Right cardiac atrium (tissue), 5 donors: ENCODE data around the gene EEFSEC. TPM values are rescaled to one million over a fixed set of nuclear protein-coding genes. Genes with fewer than 3 reads are reported as not detected.

ENCODE experiments used
- ATAC-seq, 2 donors: fragments of 200-7000 bp; cut with Tn5 transposase; one replicate each; pipeline versions ENCODE4 v1.8.0 to v1.9.1; 2020; ENCODE audit warnings: moderate library complexity in 2 of 2, mild to moderate bottlenecking in 1 of 2
- DNase-seq, 3 donors: peaks; one replicate each; pipeline ENCODE4 v3.0.0-alpha.2; 2020
- H3K27ac ChIP-seq: one replicate; pipeline ENCODE4 v1.5.1; 2013; ENCODE audit warnings: mild to moderate bottlenecking, low read length, control low read depth, moderate library complexity
- H3K27me3 ChIP-seq: one replicate; pipeline ENCODE4 v1.6.1; 2013; ENCODE audit not compliant: control insufficient read depth, insufficient read depth
- H3K4me1 ChIP-seq: one replicate; pipeline ENCODE4 v1.6.1; 2013; ENCODE audit warnings: low read length; ENCODE audit not compliant: control insufficient read depth, insufficient read depth
- H3K4me3 ChIP-seq: one replicate; pipeline ENCODE4 v1.5.1; 2013; ENCODE audit warnings: low read length, control low read depth
- H3K9me3 ChIP-seq: one replicate; pipeline ENCODE4 v1.6.1; 2013; ENCODE audit warnings: low read length; ENCODE audit not compliant: control insufficient read depth
- WGBS: extraction: QIAGEN DNeasy Blood & Tissue Kit; methylation state at CpG from one replicate; pipeline ENCODE4 v1.1.7; 2013; 5-methylcytosine and 5-hydroxymethylcytosine counted together
- intact Hi-C, 4 donors: fragments of 100-400 bp; cut with DNase I; formaldehyde crosslinking; loops; one replicate each; pipeline versions ENCODE4 v1.11.0 to v1.14.0; 2022 to 2023
- polyA plus RNA-seq: library from polyadenylated mRNA; stranded (reverse); fragments of 200-250 nt; gene quantifications from one replicate; pipeline ENCODE4 v1.2.3, GENCODE V29; 2013
- total RNA-seq, 4 donors: library from RNA; stranded (reverse); fragmentation: NEBNext Ultra II Directional; extraction: Animal tissue kit (Norgen Biotek cat#: 25700); gene quantifications; one replicate each; pipeline ENCODE4 v1.2.1, GENCODE V29; 2021
- donor health status: healthy with polysubstance abuse.
- donor health status: DM: no; HTN: yes; CAD: no.
- donor health status: DM: no; HTN: no; CAD: no.
- donor health status: DM: no; HTN: yes; CAD: no; lungs with severe emphysema.
- donor health status: DM: yes; HTN: yes; CAD: no.

Gene EEFSEC
- total and polyA plus RNA-seq, 5 donors = 14.7 to 17.6 (median 15.6) TPM

DNA sequence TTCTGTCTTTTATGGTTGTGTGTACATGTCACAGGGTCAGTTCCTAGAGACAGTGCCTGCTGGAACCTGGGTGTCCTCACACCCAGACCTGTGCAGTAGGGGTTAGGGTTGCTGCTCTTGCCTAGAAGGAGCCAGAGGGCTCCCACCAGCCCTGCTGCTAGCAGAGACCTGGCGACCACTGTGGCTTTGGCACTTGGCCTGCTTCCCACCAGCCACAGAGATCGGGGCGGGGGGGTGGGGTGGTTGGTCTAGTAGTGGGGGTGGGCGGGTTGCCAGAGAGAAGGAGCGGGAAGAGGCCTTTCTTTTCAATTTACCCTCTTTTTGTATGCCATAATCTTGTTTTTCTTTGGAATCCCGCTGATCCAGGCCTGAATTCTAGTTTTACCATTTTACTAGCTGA is 29.4 kb downstream of the EEFSEC start:
- ATAC-seq = no peak

DNA sequence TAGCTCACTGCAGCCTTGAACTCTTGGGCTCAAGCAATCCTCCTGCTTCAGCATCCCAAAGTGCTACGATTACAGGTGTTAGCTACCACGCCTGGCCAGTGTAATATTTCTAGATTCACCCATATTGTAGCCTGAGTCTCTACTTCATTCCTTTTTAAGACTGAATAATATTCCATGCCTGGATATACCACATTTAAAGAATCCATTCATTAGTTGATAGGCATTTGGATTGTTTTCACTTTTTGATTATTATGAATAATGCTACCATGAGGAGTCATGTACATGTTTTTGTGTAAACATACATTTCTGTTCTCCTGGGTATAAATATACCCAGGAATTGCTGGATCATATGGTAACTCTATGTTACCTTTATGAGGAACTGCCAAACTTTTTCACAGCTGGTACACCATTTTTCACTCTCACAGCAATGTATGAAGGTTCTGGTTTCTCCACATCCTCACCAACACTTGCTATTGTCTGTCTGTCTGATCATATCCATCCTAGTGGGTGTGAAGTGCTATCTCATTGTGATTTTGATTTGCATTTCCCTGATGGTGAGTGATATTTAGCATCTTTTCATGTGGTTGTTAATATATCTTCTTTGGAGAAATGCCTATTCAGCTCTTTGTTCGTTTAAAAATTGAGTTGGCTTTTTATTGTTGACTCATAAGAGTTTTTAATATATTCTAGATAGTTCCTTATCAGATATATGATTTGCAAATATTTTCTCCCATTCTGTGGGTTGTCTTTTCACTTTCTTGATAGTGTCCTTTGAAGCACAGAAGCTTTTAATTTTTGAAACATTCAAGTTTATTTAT is 32.6 kb downstream of the EEFSEC start:
- Histone ChIP-seq H3K27me3 (no peaks in the 10 kb centered on the region), H3K9me3 (no peaks in the 10 kb centered on the region), H3K27ac (no peak overlapping the region), H3K4me1 (no peaks in the 10 kb centered on the region), H3K4me3 (no peak overlapping the region)
- 90% methylated on average over 3 of the region's 3 CpGs for WGBS
- ATAC-seq (no peak), DNase-seq (no peak)
- intact Hi-C loops = no loop called here

More for the DNA sequence above, 29.4 kb downstream of the EEFSEC start:
- H3K27ac ChIP-seq = no peak overlapping the region
- 68% methylated on average over 6 of the region's 6 CpGs for WGBS
- H3K27me3 ChIP-seq = no peaks in the 10 kb centered on the region
- intact Hi-C loops = no loop called here
- peaks cover 2% of the 10 kb centered on the region for H3K4me1 ChIP-seq
- DNase-seq = no peak
- no peak overlapping the region for H3K4me3 ChIP-seq
- H3K9me3 ChIP-seq = no peaks in the 10 kb centered on the region

DNA sequence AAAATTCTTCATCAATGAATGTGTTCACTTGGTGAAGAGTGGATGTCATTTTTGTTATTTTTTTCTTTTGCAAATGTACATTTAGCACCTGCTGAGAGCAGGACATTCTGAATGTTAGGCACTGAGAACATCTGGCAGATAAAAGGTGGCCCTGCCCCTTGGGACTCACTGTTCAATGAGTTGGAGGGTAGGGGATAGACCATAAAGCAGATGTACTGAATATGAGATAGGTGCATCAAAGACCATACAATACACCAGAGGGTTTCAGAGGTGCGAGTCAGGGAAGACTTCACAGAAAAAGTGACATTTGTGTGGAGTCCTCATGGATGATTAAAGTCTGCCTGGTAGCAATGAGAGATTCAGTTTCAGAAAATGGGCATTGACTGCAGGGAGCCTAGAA is 34.2 kb downstream of the EEFSEC start:
- Histone ChIP-seq H3K27ac (no peak overlapping the region), H3K4me3 (no peak overlapping the region), H3K4me1 (no peaks in the 10 kb centered on the region), H3K9me3 (no peaks in the 10 kb centered on the region), H3K27me3 (no peaks in the 10 kb centered on the region)
- intact Hi-C loops = no loop called here
- 98% methylated on average over 1 of the region's 1 CpG for WGBS
- no peak for DNase-seq
- ATAC-seq = no peak

DNA sequence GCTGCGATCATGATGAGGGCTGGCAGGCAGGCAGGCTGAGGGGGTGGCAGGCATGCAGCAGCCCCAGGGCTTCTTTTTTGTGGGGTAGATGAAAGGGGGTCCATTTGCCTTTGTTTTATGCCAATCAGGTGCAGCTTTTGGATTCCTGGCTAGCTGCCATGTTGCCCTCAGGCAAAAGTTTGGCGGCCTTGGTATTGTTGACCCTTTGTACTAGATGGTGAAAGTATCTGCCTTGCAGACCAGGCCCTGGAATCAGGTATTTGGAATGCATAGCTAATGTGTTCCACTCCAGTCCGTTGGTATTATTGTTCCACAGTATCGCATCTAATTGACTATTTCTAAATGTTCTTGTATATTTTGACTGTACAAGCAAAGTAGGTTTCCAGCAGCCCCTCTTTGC is 35.0 kb downstream of the EEFSEC start:
- intact Hi-C loops = no loop called here
- Histone ChIP-seq H3K9me3 (no peaks in the 10 kb centered on the region), H3K27ac (no peak overlapping the region), H3K27me3 (no peaks in the 10 kb centered on the region), H3K4me3 (no peak overlapping the region), H3K4me1 (no peaks in the 10 kb centered on the region)
- ATAC-seq = no peak
- 88% methylated on average over 4 of the region's 4 CpGs for WGBS
- no peak for DNase-seq

DNA sequence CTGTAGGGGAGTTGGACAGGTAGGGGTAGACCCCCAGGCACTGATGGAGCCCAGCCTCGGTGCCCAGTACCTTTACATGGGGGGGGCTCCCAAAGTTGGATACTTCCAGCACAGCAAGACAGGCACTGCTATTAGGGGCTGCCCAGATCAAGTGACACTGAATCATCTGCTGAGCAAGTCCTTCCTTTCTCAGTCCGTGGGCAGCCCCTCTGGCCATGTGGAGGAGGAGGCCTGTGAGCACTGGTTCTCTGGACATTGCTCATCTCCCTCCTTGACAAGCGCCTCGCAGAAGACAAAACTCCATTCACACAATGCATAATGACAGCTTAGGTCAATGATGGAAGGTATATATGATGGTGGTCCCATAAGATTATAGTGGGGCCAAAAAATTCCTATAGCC is 35.7 kb downstream of the EEFSEC start:
- H3K9me3 ChIP-seq = no peaks in the 10 kb centered on the region
- no peak overlapping the region for H3K27ac ChIP-seq
- intact Hi-C loops = no loop called here
- H3K4me3 ChIP-seq = no peak overlapping the region
- peaks cover 2% of the 10 kb centered on the region for H3K4me1 ChIP-seq
- 93% methylated on average over 4 of the region's 4 CpGs for WGBS
- DNase-seq (no peak), ATAC-seq (no peak)
- H3K27me3 ChIP-seq = no peaks in the 10 kb centered on the region

DNA sequence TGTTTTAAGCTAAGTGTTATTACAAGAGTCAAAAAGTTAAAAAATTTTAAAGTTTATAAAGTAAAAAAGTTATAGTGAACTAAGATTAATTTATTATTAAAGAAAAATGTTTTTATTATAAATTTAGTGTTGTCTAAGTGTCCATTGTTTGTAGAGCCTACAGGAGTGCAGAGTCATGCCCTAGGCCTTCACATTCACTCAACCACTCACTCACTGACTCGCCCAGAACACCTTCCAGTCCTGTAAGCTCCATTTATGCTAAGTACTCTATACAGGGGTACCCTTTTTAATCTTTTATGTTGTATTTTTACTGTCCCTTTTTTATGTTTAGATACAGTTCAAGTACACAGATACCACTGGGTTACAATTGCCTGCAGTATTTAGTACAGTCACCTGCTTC is 37.2 kb downstream of the EEFSEC start:
- no peak overlapping the region for H3K27ac ChIP-seq
- intact Hi-C loops = no loop called here
- H3K4me3 ChIP-seq = no peak overlapping the region
- no peaks in the 10 kb centered on the region for H3K9me3 ChIP-seq
- no peak for ATAC-seq
- peaks cover 4% of the 10 kb centered on the region for H3K4me1 ChIP-seq
- WGBS = 38% methylated on average over 1 of the region's 1 CpG
- H3K27me3 ChIP-seq = no peaks in the 10 kb centered on the region
- no peak for DNase-seq

DNA sequence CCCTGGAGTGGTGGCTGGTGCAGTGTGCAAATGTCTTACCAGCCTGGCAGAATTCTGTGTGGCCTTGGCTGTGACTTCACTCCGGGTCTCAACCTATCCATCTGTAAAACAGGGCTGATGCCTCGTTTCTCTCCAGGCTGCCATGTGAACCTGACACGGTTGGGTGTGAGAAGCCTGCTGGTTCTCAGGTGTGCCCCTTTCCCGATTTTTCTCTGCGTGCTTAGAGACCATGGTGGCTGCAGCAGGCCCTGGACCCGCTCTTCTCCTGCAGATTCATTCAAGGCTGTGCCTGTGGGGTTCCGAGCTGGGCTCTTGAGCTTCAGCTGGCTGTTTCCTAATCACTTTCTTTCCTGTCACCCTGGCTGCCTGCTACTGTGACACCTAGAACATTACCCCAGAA is 38.9 kb downstream of the EEFSEC start:
- peaks cover 4% of the 10 kb centered on the region for H3K4me1 ChIP-seq
- WGBS = 92% methylated on average over 7 of the region's 7 CpGs
- H3K9me3 ChIP-seq = no peaks in the 10 kb centered on the region
- H3K27me3 ChIP-seq = no peaks in the 10 kb centered on the region
- DNase-seq (no peak), ATAC-seq (no peak)
- no peak overlapping the region for H3K4me3 ChIP-seq
- H3K27ac ChIP-seq = no peak overlapping the region
- intact Hi-C loops = no loop called here

DNA sequence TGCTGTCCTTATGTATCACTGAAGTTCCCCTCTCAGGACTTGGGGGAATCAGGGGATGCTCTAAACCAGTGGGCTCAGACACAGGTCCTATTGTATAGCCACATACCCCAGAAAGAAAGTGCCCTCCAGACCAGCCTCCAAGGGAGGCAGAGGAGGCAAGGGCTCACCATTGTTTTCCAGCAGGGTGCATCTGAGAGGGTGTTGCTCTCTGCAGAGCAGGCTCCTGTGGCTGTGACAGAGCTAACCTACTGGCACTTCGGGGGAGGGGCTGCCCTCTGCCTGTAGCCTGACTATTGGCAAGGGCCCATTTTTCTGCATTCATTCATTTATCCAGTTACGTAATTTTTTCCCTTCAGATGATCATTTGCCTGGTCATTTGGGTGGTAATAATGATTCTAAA is 39.9 kb downstream of the EEFSEC start:
- H3K4me3 ChIP-seq = no peak overlapping the region
- intact Hi-C loops = no loop called here
- no peaks in the 10 kb centered on the region for H3K27me3 ChIP-seq
- ATAC-seq (no peak), DNase-seq (no peak)
- H3K9me3 ChIP-seq = no peaks in the 10 kb centered on the region
- no peak overlapping the region for H3K27ac ChIP-seq
- H3K4me1 ChIP-seq = peaks cover 4% of the 10 kb centered on the region
- 92% methylated on average over 2 of the region's 2 CpGs for WGBS

DNA sequence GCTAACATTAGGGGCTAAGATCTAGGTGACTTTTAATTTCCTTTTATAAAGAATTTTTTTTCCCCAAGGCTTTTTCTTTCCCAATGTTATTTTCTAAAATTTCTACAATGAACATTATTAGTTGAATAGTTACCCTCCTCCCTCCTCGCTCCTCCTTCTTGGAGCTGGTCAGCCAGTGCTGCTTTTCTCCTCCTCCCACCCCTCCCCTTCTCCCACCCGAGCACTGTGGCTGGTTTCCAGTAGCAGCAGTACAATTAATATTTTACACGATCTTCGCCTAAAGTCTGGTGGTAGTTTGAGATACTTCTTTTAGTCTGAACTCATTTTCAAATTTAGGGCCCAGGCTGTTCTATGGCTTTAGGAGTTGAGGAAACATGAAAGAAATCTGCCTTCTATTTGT is 41.6 kb downstream of the EEFSEC start:
- H3K27me3 ChIP-seq = no peaks in the 10 kb centered on the region
- intact Hi-C loops = no loop called here
- H3K27ac ChIP-seq = no peak overlapping the region
- H3K4me3 ChIP-seq = no peak overlapping the region
- WGBS = 33% methylated on average over 4 of the region's 4 CpGs
- no peaks in the 10 kb centered on the region for H3K9me3 ChIP-seq
- ATAC-seq (peak; percentile 73 to 90), DNase-seq (peak; percentile 48 to 80 (median 79))
- H3K4me1 ChIP-seq = peaks cover 4% of the 10 kb centered on the region

DNA sequence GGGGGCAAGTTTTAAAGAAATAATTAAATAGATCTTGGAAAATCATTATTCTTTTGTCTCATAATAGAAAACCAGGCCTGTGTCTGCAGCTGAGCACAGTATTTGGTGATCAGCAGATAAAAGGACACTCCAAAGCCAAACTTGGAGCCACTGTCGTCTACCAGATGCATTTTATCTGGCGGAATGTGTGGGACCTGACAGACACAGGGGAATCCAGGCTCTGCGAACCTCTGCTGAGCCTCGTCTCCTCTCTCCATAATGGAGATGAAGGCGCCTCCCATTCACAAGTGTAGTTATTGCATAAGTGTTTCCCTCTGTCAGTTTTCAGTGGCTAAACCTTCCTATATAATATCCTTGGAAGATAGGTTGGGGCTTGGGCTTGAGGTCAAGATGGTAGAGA is 42.1 kb downstream of the EEFSEC start:
- Histone ChIP-seq H3K27ac (peak overlapping the region; percentile 73), H3K9me3 (no peaks in the 10 kb centered on the region), H3K27me3 (no peaks in the 10 kb centered on the region), H3K4me1 (peaks cover 4% of the 10 kb centered on the region), H3K4me3 (no peak overlapping the region)
- ATAC-seq (peak; percentile 48 to 56), DNase-seq (peak in 1 of 3 donors; percentile 55)
- intact Hi-C loops = no loop called here
- 39% methylated on average over 5 of the region's 5 CpGs for WGBS

DNA sequence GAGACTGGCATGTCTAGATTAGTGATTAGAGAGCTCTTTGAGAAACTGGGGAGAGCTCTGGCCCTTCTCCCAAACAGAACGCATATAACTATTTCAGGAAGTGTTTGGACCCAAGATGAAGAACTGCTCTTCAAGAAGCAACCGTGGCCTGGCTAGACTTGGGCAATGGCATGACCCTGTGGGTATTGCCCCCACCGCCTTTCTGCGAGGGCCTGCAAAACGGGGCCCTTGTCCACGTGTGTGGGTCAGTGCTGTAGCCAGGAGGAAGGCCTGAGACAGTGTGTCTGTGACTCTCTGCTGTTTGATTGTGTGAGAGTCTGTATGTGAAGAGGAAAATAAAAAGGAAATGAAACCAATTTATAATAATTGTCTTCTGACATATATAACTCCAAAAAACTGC is 42.5 kb downstream of the EEFSEC start:
- ATAC-seq = peak; percentile 31 to 45
- Histone ChIP-seq H3K27me3 (no peaks in the 10 kb centered on the region), H3K9me3 (no peaks in the 10 kb centered on the region), H3K27ac (peak overlapping the region; percentile 47), H3K4me1 (peaks cover 4% of the 10 kb centered on the region), H3K4me3 (no peak overlapping the region)
- intact Hi-C loops = no loop called here
- peak in 1 of 3 donors; percentile 61 for DNase-seq
- WGBS = 45% methylated on average over 6 of the region's 6 CpGs

DNA sequence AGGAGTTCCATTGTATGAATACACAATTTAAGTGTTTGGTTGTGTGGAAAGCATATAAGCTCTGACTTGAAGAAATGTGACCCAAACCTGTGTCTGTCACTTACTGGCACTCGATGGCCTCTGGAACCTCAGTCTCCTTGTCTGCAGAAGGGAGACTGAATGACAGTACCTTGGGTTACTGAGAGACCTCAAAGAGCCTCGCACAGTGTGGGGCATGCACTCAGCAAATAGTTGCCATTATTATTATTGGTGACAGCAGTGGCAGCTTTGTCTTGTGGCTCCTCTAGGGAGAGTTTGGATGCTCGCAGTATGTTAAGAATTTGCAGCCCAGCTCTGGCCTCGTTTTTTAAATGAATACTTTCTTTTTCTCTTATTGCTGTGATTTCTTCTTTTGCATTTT is 43.4 kb downstream of the EEFSEC start:
- intact Hi-C loops = no loop called here
- DNase-seq (no peak), ATAC-seq (no peak)
- Histone ChIP-seq H3K27ac (no peak overlapping the region), H3K9me3 (no peaks in the 10 kb centered on the region), H3K4me1 (peaks cover 4% of the 10 kb centered on the region), H3K4me3 (no peak overlapping the region), H3K27me3 (no peaks in the 10 kb centered on the region)
- 70% methylated on average over 4 of the region's 4 CpGs for WGBS
